H1 (cell line): ENCODE measurements around the gene IL12RB2. TPM values are rescaled to one million over a fixed set of nuclear protein-coding genes. Genes with fewer than 3 reads are reported as not detected.
"Not testable (repeated sequence)": the region's sequence is repeated elsewhere in the genome, so short reads cannot be mapped to it uniquely, and the experiment has no call there.

Source experiments
- CTCF ChIA-PET: fragments of 300-600 bp; sonication (Branson Sonifier 250); formaldehyde crosslinking; loops from one replicate; lab custom pipeline; 2021; ENCODE audit not compliant: partially characterized antibody; lab: Charles Lee
- POLR2A ChIA-PET: fragments of 300-600 bp; sonication (Branson Sonifier 250); formaldehyde crosslinking; loops from one replicate; lab custom pipeline; 2021; ENCODE audit warnings: inconsistent platforms; ENCODE audit not compliant: partially characterized antibody; lab: Charles Lee
- DNase-seq, 2 experiments: peaks; one replicate each; pipeline versions ENCODE4 v3.0.0 to v3.0.0-alpha.2; 2010 to 2022; ENCODE audit warnings: low spot score in 2 of 2, low read depth in 1 of 2, mixed read lengths in 1 of 2
- FAIRE-seq: peaks from 2 replicates; lab custom pipeline; 2011; peaks lifted over from hg19 to GRCh38; lab: Jason Lieb, UNC
- H2AFZ ChIP-seq: 2 replicates; pipeline ENCODE4 v1.8.1; 2012; ENCODE audit warnings: low read length, inconsistent platforms
- H2AK5ac ChIP-seq: 2 replicates; pipeline ENCODE4 v1.6.1; 2013; ENCODE audit warnings: low read depth, low read length
- H2BK120ac ChIP-seq: replicated peaks from 2 replicates; pipeline ENCODE3; 2013; ENCODE audit warnings: low read depth, low read length, inconsistent platforms
- H2BK12ac ChIP-seq: 2 replicates; pipeline ENCODE4 v1.6.1; 2013; ENCODE audit warnings: low read depth, low read length
- H2BK15ac ChIP-seq: 2 replicates; pipeline ENCODE4 v1.6.1; 2013; ENCODE audit warnings: low read length
- H2BK20ac ChIP-seq: 2 replicates; pipeline ENCODE4 v1.6.1; 2013; ENCODE audit warnings: low read length
- H2BK5ac ChIP-seq: 2 replicates; pipeline ENCODE4 v1.6.1; 2013; ENCODE audit warnings: low read depth, low read length
- H3K14ac ChIP-seq: 2 replicates; pipeline ENCODE4 v1.6.1; 2013; ENCODE audit warnings: inconsistent platforms; ENCODE audit not compliant: insufficient read length
- H3K18ac ChIP-seq: 2 replicates; pipeline ENCODE4 v1.6.1; 2013; ENCODE audit warnings: low read length; ENCODE audit errors: extremely low read depth
- H3K23ac ChIP-seq: 2 replicates; pipeline ENCODE4 v1.6.1; 2013; ENCODE audit warnings: inconsistent platforms; ENCODE audit not compliant: insufficient read length
- H3K23me2 ChIP-seq: 2 replicates; pipeline ENCODE4 v1.6.1; 2013; ENCODE audit warnings: low read depth, low read length
- H3K27ac ChIP-seq: 2 replicates; pipeline ENCODE4 v1.6.1; 2011; ENCODE audit warnings: low read depth, low read length, inconsistent platforms
- H3K27me3 ChIP-seq, 4 experiments: replicated peaks in 1 of 4; 1 replicate in 1 of 4; 2 replicates in 3 of 4; pipeline versions ENCODE4 v1.6.1 to v1.8.1; 2011 to 2013; ENCODE audit warnings: low read length in 3 of 4, mild to moderate bottlenecking in 3 of 4, inconsistent platforms in 2 of 4, mixed read lengths in 2 of 4, moderate library complexity in 1 of 4; ENCODE audit not compliant: control insufficient read depth in 3 of 4, insufficient read depth in 3 of 4; ENCODE audit errors: extremely low read depth in 1 of 4
- H3K36me3 ChIP-seq, 4 experiments: 2 replicates each; pipeline versions ENCODE4 v1.6.1 to v1.8.1; 2011 to 2013; ENCODE audit warnings: mild to moderate bottlenecking in 4 of 4, low read length in 3 of 4, moderate library complexity in 2 of 4, control low read depth in 1 of 4, inconsistent platforms in 1 of 4; ENCODE audit not compliant: insufficient read depth in 4 of 4, control insufficient read depth in 2 of 4
- H3K4ac ChIP-seq: replicated peaks from 2 replicates; pipeline ENCODE3; 2013; ENCODE audit warnings: low read length, low read depth, mixed read lengths, inconsistent platforms; ENCODE audit not compliant: insufficient read length
- H3K4me1 ChIP-seq, 4 experiments: replicated peaks in 1 of 4; 1 replicate in 1 of 4; 2 replicates in 3 of 4; pipeline versions ENCODE4 v1.6.1 to v1.8.1; 2011 to 2013; ENCODE audit warnings: low read length in 3 of 4, inconsistent platforms in 2 of 4, mixed read lengths in 1 of 4; ENCODE audit not compliant: insufficient read depth in 4 of 4, control insufficient read depth in 3 of 4
- H3K4me2 ChIP-seq, 2 experiments: 2 replicates each; pipeline versions ENCODE4 v1.6.1 to v1.8.1; 2011 to 2013; ENCODE audit warnings: low read depth in 2 of 2, low read length in 2 of 2, control low read depth in 1 of 2, inconsistent platforms in 1 of 2, mild to moderate bottlenecking in 1 of 2; ENCODE audit not compliant: insufficient read depth in 1 of 2
- H3K4me3 ChIP-seq, 4 experiments: fragments of 200-600, 300-600 bp in 1 of 4; sonication (generic), shearing (Covaris generic), sonication (Bioruptor Twin) in 1 of 4; 2 replicates each; pipeline versions ENCODE4 v1.5.1 to v1.8.1; 2011 to 2016; ENCODE audit warnings: low read length in 4 of 4, low read depth in 3 of 4, control low read depth in 2 of 4, inconsistent platforms in 2 of 4, mild to moderate bottlenecking in 2 of 4, mixed read lengths in 1 of 4, moderate library complexity in 1 of 4; ENCODE audit not compliant: insufficient read depth in 2 of 4; ENCODE audit errors: extremely low read depth in 1 of 4
- H3K56ac ChIP-seq: replicated peaks from 2 replicates; pipeline ENCODE3; 2013; ENCODE audit warnings: low read depth, mild to moderate bottlenecking, mixed read lengths, low read length, inconsistent platforms; ENCODE audit not compliant: insufficient read length
- H3K79me1 ChIP-seq: 2 replicates; pipeline ENCODE4 v1.6.1; 2013; ENCODE audit warnings: low read depth, low read length, control low read depth
- H3K79me2 ChIP-seq, 2 experiments: 2 replicates each; pipeline versions ENCODE4 v1.6.1 to v1.8.1; 2012 to 2013; ENCODE audit warnings: low read length in 2 of 2, mild to moderate bottlenecking in 2 of 2, inconsistent platforms in 1 of 2; ENCODE audit not compliant: insufficient read depth in 2 of 2, control insufficient read depth in 1 of 2
- H3K9ac ChIP-seq, 4 experiments: replicated peaks in 1 of 4; 1 replicate in 1 of 4; 2 replicates in 3 of 4; pipeline versions ENCODE4 v1.6.1 to v1.8.1; 2011 to 2013; ENCODE audit warnings: low read depth in 3 of 4, low read length in 3 of 4, control low read depth in 2 of 4, mild to moderate bottlenecking in 2 of 4, moderate library complexity in 2 of 4, inconsistent platforms in 1 of 4; ENCODE audit errors: extremely low read depth in 1 of 4
- H3K9me3 ChIP-seq, 2 experiments: 2 replicates each; pipeline versions ENCODE4 v1.6.1 to v1.8.1; 2012 to 2013; ENCODE audit warnings: mild to moderate bottlenecking in 2 of 2, moderate library complexity in 2 of 2, control low read depth in 1 of 2, inconsistent platforms in 1 of 2, low read depth in 1 of 2, low read length in 1 of 2, mixed read lengths in 1 of 2; ENCODE audit not compliant: insufficient read depth in 2 of 2
- H4K20me1 ChIP-seq, 2 experiments: replicated peaks in 1 of 2; 2 replicates each; pipeline versions ENCODE3 to v1.8.1; 2011 to 2013; ENCODE audit warnings: inconsistent platforms in 2 of 2, low read length in 2 of 2, mild to moderate bottlenecking in 1 of 2; ENCODE audit not compliant: insufficient read depth in 2 of 2, control insufficient read depth in 1 of 2
- H4K5ac ChIP-seq: 2 replicates; pipeline ENCODE4 v1.6.1; 2013; ENCODE audit warnings: low read length, low read depth, mixed read lengths, inconsistent platforms; ENCODE audit not compliant: insufficient read length
- H4K8ac ChIP-seq: 2 replicates; pipeline ENCODE4 v1.8.0; 2013; ENCODE audit warnings: mild to moderate bottlenecking, moderate library complexity, low read length, inconsistent platforms; ENCODE audit not compliant: insufficient read depth; ENCODE audit errors: extremely low read depth
- H4K91ac ChIP-seq: replicated peaks from 2 replicates; pipeline ENCODE3; 2013; ENCODE audit warnings: low read length, mixed read lengths, inconsistent platforms; ENCODE audit not compliant: insufficient read length
- BCL11A ChIP-seq, 2 experiments: IDR thresholded peaks; one replicate each; pipeline ENCODE4 v1.6.1; 2011; ENCODE audit warnings: low read depth in 2 of 2, low read length in 2 of 2, mild to moderate bottlenecking in 2 of 2
- FOSL1 ChIP-seq: IDR thresholded peaks from 2 replicates; pipeline ENCODE4 v1.6.1; 2011; ENCODE audit warnings: mild to moderate bottlenecking, low read depth, low read length, moderate library complexity; ENCODE audit not compliant: insufficient read depth
- HDAC6 ChIP-seq: IDR thresholded peaks from one replicate; pipeline ENCODE4 v1.7.1; 2012; ENCODE audit warnings: low read depth, mild to moderate bottlenecking, inconsistent platforms, low read length, moderate library complexity
- KDM5A ChIP-seq: fragments of 200-600 bp; IDR thresholded peaks from 2 replicates; pipeline ENCODE4 v1.7.1; 2012; ENCODE audit warnings: mild to moderate bottlenecking, low read length, inconsistent platforms, mixed read lengths
- WGBS, 2 experiments: shearing (Covaris generic) in 1 of 2; methylation state at CpG; one replicate each; pipeline versions ENCODE4 v1.1.6 to v1.1.7; 2013 to 2015; ENCODE audit warnings: low lambda C conversion rate in 2 of 2, mixed read lengths in 2 of 2, inconsistent platforms in 1 of 2, low coverage in 1 of 2, missing lambda C conversion rate in 1 of 2; ENCODE audit not compliant: insufficient replicate concordance in 2 of 2, insufficient coverage in 1 of 2, insufficient read length in 1 of 2; ENCODE audit errors: extremely low coverage in 1 of 2, missing lambda C conversion rate in 1 of 2; 5-methylcytosine and 5-hydroxymethylcytosine counted together
- polyA plus RNA-seq, 7 experiments: library from polyadenylated mRNA; depleted of rRNA in 3 of 7; stranded (reverse) in 5 of 7; unstranded in 2 of 7; fragments of >200 nt in 5 of 7; fragments of 200-250 nt in 2 of 7; gene quantifications; 1 replicate in 5 of 7; 2 replicates in 1 of 7; 4 replicates in 1 of 7; pipeline versions ENCODE4 v1.2.1 to v1.2.3, GENCODE V29; 2011 to 2013; ENCODE audit warnings: missing spikeins in 2 of 7, mixed read lengths in 2 of 7
- total RNA-seq: library from RNA; stranded (reverse); fragmentation: NEBNext Ultra II Directional; extraction: Animal tissue kit (Norgen Biotek cat#: 25700); gene quantifications from 2 replicates; pipeline ENCODE4 v1.2.1, GENCODE V29; 2021

IL12RB2 gene
- total and polyA plus RNA-seq, 2 of the 8 experiments (the other 6 are each of a cell fraction or from before 2014, with no cell fraction given): 1.4 TPM

DNA sequence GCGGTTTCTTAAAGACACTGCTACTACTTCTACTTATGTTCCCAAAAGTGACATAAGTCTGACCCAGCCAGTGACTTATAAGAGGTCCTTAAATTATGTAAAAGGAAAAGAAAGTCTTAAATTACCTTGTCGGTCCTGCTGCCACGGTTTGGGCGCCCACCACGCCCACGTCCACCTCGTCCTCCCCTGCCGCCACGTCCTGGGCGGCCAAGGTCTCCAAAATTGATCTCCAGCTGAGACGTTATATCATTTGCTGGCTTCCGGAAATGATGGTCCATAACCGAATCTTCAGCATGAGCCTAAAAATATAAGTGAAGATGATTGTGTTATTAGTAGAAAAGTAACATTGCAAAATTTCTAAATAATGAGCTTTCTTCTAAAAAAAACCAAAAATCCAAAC lies 107.4 kb downstream of the IL12RB2 start (continued):
- TF ChIP-seq HDAC6: no peak
- TF ChIP-seq BCL11A (IDR thresholded peaks at IDR 0.05; ENCODE audit: low read depth in 2 of 2, low read length in 2 of 2): no peak
- TF ChIP-seq FOSL1: no peak
- TF ChIP-seq KDM5A: no peak

DNA sequence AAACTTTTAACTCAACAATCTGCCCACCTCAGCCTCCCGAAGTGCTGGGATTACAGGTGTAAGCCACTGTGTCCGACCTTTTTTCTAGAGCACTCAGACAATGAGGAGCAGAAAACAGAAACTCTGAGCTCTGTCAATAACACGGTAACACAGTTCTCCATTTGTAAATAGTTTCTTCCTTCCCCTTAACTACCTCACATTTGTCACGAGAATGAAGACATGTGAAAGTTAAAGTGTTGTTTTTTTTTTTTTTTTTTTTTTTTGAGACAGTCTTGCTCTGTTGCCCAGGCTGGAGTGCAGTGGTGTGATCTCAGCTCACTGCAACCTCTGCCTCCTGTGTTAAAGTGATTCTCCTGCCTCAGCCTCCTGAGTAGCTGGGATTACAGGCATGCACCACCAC lies 110.1 kb downstream of the IL12RB2 start:
- 96% methylated on average over 4 of the region's 4 CpGs; no CpG with 5 or more reads in 1 of the 2 experiments for WGBS, 2 experiments
- not testable (repeated sequence) for FAIRE-seq

More for the DNA sequence above, 110.1 kb downstream of the IL12RB2 start:
- H3K56ac ChIP-seq, H2AFZ ChIP-seq, H3K4me3 ChIP-seq, H3K9ac ChIP-seq, H4K8ac ChIP-seq, H4K5ac ChIP-seq, H2BK12ac ChIP-seq, H3K27me3 ChIP-seq, H2AK5ac ChIP-seq, H3K27ac ChIP-seq, H2BK5ac ChIP-seq, H3K4ac ChIP-seq, H3K4me2 ChIP-seq, H3K79me1 ChIP-seq, H3K4me1 ChIP-seq, H2BK20ac ChIP-seq, H3K18ac ChIP-seq, DNase-seq, H3K9me3 ChIP-seq, H2BK15ac ChIP-seq, H3K23me2 ChIP-seq, H3K23ac ChIP-seq, H4K91ac ChIP-seq, H2BK120ac ChIP-seq, H3K14ac ChIP-seq: not testable (repeated sequence)
- ChIA-PET POLR2A (interaction anchor here (1.0 to 7.5 kb wide), 3 partner anchors 11 to 83 kb away, joined by 3 to 153 read pairs (median 3); partner anchors contain the start of gene SERBP1), CTCF (interaction anchor here (1.3 to 5.5 kb wide), 5 partner anchors 11 to 203 kb away, joined by 4 to 30 read pairs (median 5); no protein-coding TSS in a partner anchor)
- peaks cover 45 to 100% (median 80%) of the 10 kb centered on the region in 4 experiments for H3K36me3 ChIP-seq
- H3K79me2 ChIP-seq: peaks cover 3 to 94% of the 10 kb centered on the region in 2 experiments
- peaks cover 16 to 19% of the 10 kb centered on the region in 2 experiments for H4K20me1 ChIP-seq
